ENCODE results near the gene TPSAB1. TPM values are rescaled to one million over a fixed set of nuclear protein-coding genes. Genes with fewer than 3 reads are reported as not detected.

TPSAB1 gene
- total RNA-seq, 1 donor, result not detected

GRCh38 chr16:1221628-1222552, 18.6 kb upstream of the TPSAB1 start:
- H3K27ac ChIP-seq (ENCODE audit: low read depth, low read length), result no peak overlapping the region
- H3K4me3 ChIP-seq (ENCODE audit: insufficient read depth, low read length), result no peak overlapping the region
- H3K9me3 ChIP-seq (ENCODE audit: low read depth, low read length), result no peaks in the 10 kb centered on the region
- no peaks in the 10 kb centered on the region for H3K4me1 ChIP-seq (ENCODE audit: insufficient read depth, low read length)
- no peaks in the 10 kb centered on the region for H4K20me1 ChIP-seq (ENCODE audit: insufficient read depth, low read length)
- H2AFZ ChIP-seq (ENCODE audit: low read length), result no peak overlapping the region
- H3K27me3 ChIP-seq (ENCODE audit: insufficient read depth, low read length), result no peaks in the 10 kb centered on the region
- DNase-seq (ENCODE audit: insufficient read length, low spot score, missing footprints), result no peak
- H3K79me2 ChIP-seq (ENCODE audit: insufficient read depth, low read length), result no peaks in the 10 kb centered on the region
- TF ChIP-seq, protein P1, sequence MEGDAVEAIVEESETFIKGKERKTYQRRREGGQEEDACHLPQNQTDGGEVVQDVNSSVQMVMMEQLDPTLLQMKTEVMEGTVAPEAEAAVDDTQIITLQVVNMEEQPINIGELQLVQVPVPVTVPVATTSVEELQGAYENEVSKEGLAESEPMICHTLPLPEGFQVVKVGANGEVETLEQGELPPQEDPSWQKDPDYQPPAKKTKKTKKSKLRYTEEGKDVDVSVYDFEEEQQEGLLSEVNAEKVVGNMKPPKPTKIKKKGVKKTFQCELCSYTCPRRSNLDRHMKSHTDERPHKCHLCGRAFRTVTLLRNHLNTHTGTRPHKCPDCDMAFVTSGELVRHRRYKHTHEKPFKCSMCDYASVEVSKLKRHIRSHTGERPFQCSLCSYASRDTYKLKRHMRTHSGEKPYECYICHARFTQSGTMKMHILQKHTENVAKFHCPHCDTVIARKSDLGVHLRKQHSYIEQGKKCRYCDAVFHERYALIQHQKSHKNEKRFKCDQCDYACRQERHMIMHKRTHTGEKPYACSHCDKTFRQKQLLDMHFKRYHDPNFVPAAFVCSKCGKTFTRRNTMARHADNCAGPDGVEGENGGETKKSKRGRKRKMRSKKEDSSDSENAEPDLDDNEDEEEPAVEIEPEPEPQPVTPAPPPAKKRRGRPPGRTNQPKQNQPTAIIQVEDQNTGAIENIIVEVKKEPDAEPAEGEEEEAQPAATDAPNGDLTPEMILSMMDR (IDR thresholded peaks at IDR 0.05; ENCODE audit: extremely low read depth, low read depth, low read length), result no peak
- no peaks in the 10 kb centered on the region for H3K36me3 ChIP-seq (ENCODE audit: insufficient read depth, low read length)
- H3K4me2 ChIP-seq (ENCODE audit: insufficient read depth, low read length), result no peak overlapping the region

DNA sequence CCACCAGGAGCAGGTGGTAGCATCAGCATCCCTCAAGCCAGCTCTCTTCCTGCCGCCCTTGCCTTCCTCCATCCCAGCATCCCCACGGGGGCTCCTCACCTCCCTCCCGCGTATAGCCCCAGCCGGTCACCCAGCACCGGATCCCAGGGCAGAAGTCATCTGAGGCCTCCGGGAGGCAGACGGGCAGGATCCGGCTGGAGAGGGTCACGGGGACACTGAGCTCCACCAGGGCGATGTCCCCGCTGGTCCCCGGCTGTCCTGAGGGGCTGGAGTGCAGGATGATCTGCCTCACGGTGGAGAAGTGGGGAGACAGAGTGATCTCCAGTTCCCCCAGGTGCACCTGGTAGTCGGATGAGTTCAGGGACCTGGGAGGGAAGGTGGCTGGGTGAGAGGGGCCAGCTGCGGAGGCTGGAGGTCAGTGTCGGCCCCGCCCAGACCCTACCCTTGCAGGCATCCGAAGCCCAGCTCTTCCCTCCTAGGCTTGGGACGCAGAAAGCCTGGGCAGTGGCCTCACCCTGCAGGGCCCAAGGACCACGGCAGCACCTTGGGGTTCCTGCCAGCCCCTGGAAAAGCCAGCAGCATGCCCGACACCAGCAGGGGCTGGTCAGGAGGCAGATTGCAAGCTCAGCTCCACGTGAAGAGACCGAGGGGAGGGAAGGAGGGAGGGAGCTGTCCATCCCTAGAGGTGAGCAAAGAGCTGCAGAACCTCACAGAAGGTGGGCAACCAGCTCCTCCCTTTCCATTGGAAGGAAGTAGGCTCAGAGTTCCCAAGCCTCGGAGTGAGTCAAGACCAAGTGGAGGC, 17.8 kb upstream of the TPSAB1 start:
- H3K4me3 ChIP-seq (ENCODE audit: insufficient read depth, low read length), result no peak overlapping the region
- DNase-seq (ENCODE audit: insufficient read length, low spot score, missing footprints), result no peak
- H3K4me2 ChIP-seq (ENCODE audit: insufficient read depth, low read length), result no peak overlapping the region

GRCh38 chr16:1223355-1224214, 16.9 kb upstream of the TPSAB1 start:
- Histone ChIP-seq H3K36me3 (ENCODE audit: insufficient read depth, low read length) (no peaks in the 10 kb centered on the region), H3K4me2 (ENCODE audit: insufficient read depth, low read length) (no peak overlapping the region), H3K9me3 (ENCODE audit: low read depth, low read length) (no peaks in the 10 kb centered on the region), H3K27me3 (ENCODE audit: insufficient read depth, low read length) (no peaks in the 10 kb centered on the region), H4K20me1 (ENCODE audit: insufficient read depth, low read length) (no peaks in the 10 kb centered on the region), H2AFZ (ENCODE audit: low read length) (no peak overlapping the region), H3K27ac (ENCODE audit: low read depth, low read length) (no peak overlapping the region), H3K4me1 (ENCODE audit: insufficient read depth, low read length) (no peaks in the 10 kb centered on the region), H3K79me2 (ENCODE audit: insufficient read depth, low read length) (no peaks in the 10 kb centered on the region), H3K4me3 (ENCODE audit: insufficient read depth, low read length) (no peak overlapping the region)
- no peak for DNase-seq (ENCODE audit: insufficient read length, low spot score, missing footprints)
- TF ChIP-seq, protein P1 (IDR thresholded peaks at IDR 0.05; ENCODE audit: extremely low read depth, low read depth, low read length), result no peak

More for the DNA sequence above, 17.8 kb upstream of the TPSAB1 start:
- TF ChIP-seq, protein P1 (IDR thresholded peaks at IDR 0.05; ENCODE audit: extremely low read depth, low read depth, low read length), result no peak
- H3K9me3 ChIP-seq (ENCODE audit: low read depth, low read length), result no peaks in the 10 kb centered on the region
- no peaks in the 10 kb centered on the region for H4K20me1 ChIP-seq (ENCODE audit: insufficient read depth, low read length)
- no peaks in the 10 kb centered on the region for H3K79me2 ChIP-seq (ENCODE audit: insufficient read depth, low read length)
- no peaks in the 10 kb centered on the region for H3K36me3 ChIP-seq (ENCODE audit: insufficient read depth, low read length)
- no peaks in the 10 kb centered on the region for H3K27me3 ChIP-seq (ENCODE audit: insufficient read depth, low read length)
- H2AFZ ChIP-seq (ENCODE audit: low read length), result no peak overlapping the region
- H3K27ac ChIP-seq (ENCODE audit: low read depth, low read length), result no peak overlapping the region
- H3K4me1 ChIP-seq (ENCODE audit: insufficient read depth, low read length), result no peaks in the 10 kb centered on the region
